HepG2 (cell line): ENCODE results near the gene LZTR1. TPM values are rescaled to one million over a fixed set of nuclear protein-coding genes. Genes with fewer than 3 reads are reported as not detected.
A peak's percentile ranks its signal among the peaks of the same experiment; 100 is the strongest.

Source experiments
- AGO1 ChIP-seq: fragments of 200-400 bp; formaldehyde crosslinking; IDR thresholded peaks from 2 replicates; pipeline ENCODE4 v1.6.1; 2017; ENCODE audit warnings: mild to moderate bottlenecking, low read depth, low read length, moderate library complexity; ENCODE audit not compliant: poor library complexity, severe bottlenecking
- ERF ChIP-seq: IDR thresholded peaks from 2 replicates; pipeline ENCODE4 v1.6.1; 2018; ENCODE audit warnings: missing biosample characterization, missing genetic modification reagents
- HOMEZ ChIP-seq: IDR thresholded peaks from 2 replicates; pipeline ENCODE4 v1.6.1; 2016; ENCODE audit warnings: low read depth
- JDP2 ChIP-seq: sonication (generic); formaldehyde crosslinking; IDR thresholded peaks from 2 replicates; pipeline ENCODE4 v1.8.1; 2022; ENCODE audit warnings: missing genetic modification reagents, borderline replicate concordance
- LBX2 ChIP-seq: sonication (generic); formaldehyde crosslinking; IDR thresholded peaks from 2 replicates; pipeline ENCODE4 v1.5.0; 2020; ENCODE audit warnings: missing genetic modification reagents, mild to moderate bottlenecking, borderline replicate concordance
- MEIS1 ChIP-seq: sonication (generic); formaldehyde crosslinking; IDR thresholded peaks from 2 replicates; pipeline ENCODE4 v1.9.0; 2021; ENCODE audit warnings: mild to moderate bottlenecking, missing genetic modification reagents, moderate library complexity, borderline replicate concordance
- POLR2AphosphoS2 ChIP-seq: IDR thresholded peaks from 2 replicates; pipeline ENCODE4 v1.6.1; 2011; ENCODE audit warnings: low read depth, low read length, improper control_type of control experiment
- POLR2AphosphoS5 ChIP-seq: IDR thresholded peaks from 2 replicates; pipeline ENCODE4 v1.6.1; 2012; ENCODE audit warnings: low read depth, low read length
- REPIN1 ChIP-seq: sonication (generic); formaldehyde crosslinking; IDR thresholded peaks from 2 replicates; pipeline ENCODE4 v1.8.0; 2022; ENCODE audit warnings: missing genetic modification reagents, low read depth, mild to moderate bottlenecking, borderline replicate concordance
- SIN3B ChIP-seq: fragments of 150-350 bp; IDR thresholded peaks from 2 replicates; pipeline ENCODE4 v1.6.1; 2014; ENCODE audit warnings: low read length
- SMAD3 ChIP-seq: sonication (generic); formaldehyde crosslinking; IDR thresholded peaks from 2 replicates; pipeline ENCODE4 v1.4.0; 2020; ENCODE audit warnings: missing genetic modification reagents
- TMF1 ChIP-seq: sonication (generic); formaldehyde crosslinking; IDR thresholded peaks from 2 replicates; pipeline ENCODE4 v1.8.1; 2022; ENCODE audit warnings: low read depth, missing genetic modification reagents
- ZFP36L1 ChIP-seq: sonication (generic); formaldehyde crosslinking; IDR thresholded peaks from 2 replicates; pipeline ENCODE4 v1.8.0; 2022; ENCODE audit warnings: mild to moderate bottlenecking, missing genetic modification reagents, moderate library complexity
- ZNF143 ChIP-seq: sonication (generic); formaldehyde crosslinking; IDR thresholded peaks from 2 replicates; pipeline ENCODE4 v1.4.0; 2020; ENCODE audit warnings: missing genetic modification reagents
- ZNF280B ChIP-seq: sonication (generic); formaldehyde crosslinking; IDR thresholded peaks from 2 replicates; pipeline ENCODE4 v1.5.0; 2020; ENCODE audit warnings: missing genetic modification reagents, mild to moderate bottlenecking, borderline replicate concordance
- ZNF354B ChIP-seq: sonication (generic); formaldehyde crosslinking; IDR thresholded peaks from 2 replicates; pipeline ENCODE4 v1.8.0; 2022; ENCODE audit warnings: mild to moderate bottlenecking, missing genetic modification reagents
- polyA plus RNA-seq, 8 experiments: library from polyadenylated mRNA; depleted of rRNA in 3 of 8; stranded (reverse) in 7 of 8; unstranded in 1 of 8; fragments of >200 nt; fragmentation: Illumina TruSeq in 4 of 8; extraction: Trizol in 4 of 8; gene quantifications; 2 replicates each; pipeline versions ENCODE4 v1.2.1 to v1.2.3, GENCODE V29; 2011 to 2016; ENCODE audit warnings: low read depth in 4 of 8, missing spikeins in 1 of 8, mixed read lengths in 1 of 8; ENCODE audit not compliant: insufficient read depth in 1 of 8
- total RNA-seq, 5 experiments: library from RNA; depleted of rRNA; stranded (reverse); fragments of >200 nt; fragmentation: Illumina TruSeq; extraction: Trizol; gene quantifications; 2 replicates each; pipeline ENCODE4 v1.2.3, GENCODE V29; 2016; ENCODE audit warnings: low read depth in 1 of 5
- TF ChIP-seq, protein P1 (sequence below): fragments of 450-650 bp; IDR thresholded peaks from 2 replicates; pipeline ENCODE4 v1.6.1; 2017; ENCODE audit warnings: mild to moderate bottlenecking
- TF ChIP-seq, protein P2 (sequence below): sonication (generic); formaldehyde crosslinking; IDR thresholded peaks from 2 replicates; pipeline ENCODE4 v1.4.0; 2020; ENCODE audit warnings: missing genetic modification reagents, borderline replicate concordance

LZTR1 gene
- total and polyA plus RNA-seq, 2 of the 13 experiments (the other 11 are each of a cell fraction or from before 2014, with no cell fraction given) = 21.8 to 22.4 TPM

- TF ChIP-seq, protein P1, sequence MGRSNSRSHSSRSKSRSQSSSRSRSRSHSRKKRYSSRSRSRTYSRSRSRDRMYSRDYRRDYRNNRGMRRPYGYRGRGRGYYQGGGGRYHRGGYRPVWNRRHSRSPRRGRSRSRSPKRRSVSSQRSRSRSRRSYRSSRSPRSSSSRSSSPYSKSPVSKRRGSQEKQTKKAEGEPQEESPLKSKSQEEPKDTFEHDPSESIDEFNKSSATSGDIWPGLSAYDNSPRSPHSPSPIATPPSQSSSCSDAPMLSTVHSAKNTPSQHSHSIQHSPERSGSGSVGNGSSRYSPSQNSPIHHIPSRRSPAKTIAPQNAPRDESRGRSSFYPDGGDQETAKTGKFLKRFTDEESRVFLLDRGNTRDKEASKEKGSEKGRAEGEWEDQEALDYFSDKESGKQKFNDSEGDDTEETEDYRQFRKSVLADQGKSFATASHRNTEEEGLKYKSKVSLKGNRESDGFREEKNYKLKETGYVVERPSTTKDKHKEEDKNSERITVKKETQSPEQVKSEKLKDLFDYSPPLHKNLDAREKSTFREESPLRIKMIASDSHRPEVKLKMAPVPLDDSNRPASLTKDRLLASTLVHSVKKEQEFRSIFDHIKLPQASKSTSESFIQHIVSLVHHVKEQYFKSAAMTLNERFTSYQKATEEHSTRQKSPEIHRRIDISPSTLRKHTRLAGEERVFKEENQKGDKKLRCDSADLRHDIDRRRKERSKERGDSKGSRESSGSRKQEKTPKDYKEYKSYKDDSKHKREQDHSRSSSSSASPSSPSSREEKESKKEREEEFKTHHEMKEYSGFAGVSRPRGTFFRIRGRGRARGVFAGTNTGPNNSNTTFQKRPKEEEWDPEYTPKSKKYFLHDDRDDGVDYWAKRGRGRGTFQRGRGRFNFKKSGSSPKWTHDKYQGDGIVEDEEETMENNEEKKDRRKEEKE = no peak
- TF ChIP-seq SIN3B (no peak), ZNF280B (CRISPR knock-in tag) (no peak), SMAD3 (CRISPR knock-in tag) (no peak), POLR2AphosphoS2 (no peak), REPIN1 (CRISPR knock-in tag) (0 out of 2 replicates have a peak, but pooled peaks have one; percentile 43), ERF (CRISPR knock-in tag) (0 out of 2 replicates have a peak, but pooled peaks have one; percentile 49), ZNF143 (CRISPR knock-in tag) (peak; percentile 76), ZFP36L1 (no peak), LBX2 (CRISPR knock-in tag) (no peak), JDP2 (CRISPR knock-in tag) (no peak), AGO1 (no peak), HOMEZ (CRISPR knock-in tag) (no peak), ZNF354B (CRISPR knock-in tag) (no peak), POLR2AphosphoS5 (peak; percentile 50), MEIS1 (CRISPR knock-in tag) (peak; percentile 57; the same call in 1 of the 2 replicates), TMF1 (CRISPR knock-in tag) (no peak)
- TF ChIP-seq, protein P2, sequence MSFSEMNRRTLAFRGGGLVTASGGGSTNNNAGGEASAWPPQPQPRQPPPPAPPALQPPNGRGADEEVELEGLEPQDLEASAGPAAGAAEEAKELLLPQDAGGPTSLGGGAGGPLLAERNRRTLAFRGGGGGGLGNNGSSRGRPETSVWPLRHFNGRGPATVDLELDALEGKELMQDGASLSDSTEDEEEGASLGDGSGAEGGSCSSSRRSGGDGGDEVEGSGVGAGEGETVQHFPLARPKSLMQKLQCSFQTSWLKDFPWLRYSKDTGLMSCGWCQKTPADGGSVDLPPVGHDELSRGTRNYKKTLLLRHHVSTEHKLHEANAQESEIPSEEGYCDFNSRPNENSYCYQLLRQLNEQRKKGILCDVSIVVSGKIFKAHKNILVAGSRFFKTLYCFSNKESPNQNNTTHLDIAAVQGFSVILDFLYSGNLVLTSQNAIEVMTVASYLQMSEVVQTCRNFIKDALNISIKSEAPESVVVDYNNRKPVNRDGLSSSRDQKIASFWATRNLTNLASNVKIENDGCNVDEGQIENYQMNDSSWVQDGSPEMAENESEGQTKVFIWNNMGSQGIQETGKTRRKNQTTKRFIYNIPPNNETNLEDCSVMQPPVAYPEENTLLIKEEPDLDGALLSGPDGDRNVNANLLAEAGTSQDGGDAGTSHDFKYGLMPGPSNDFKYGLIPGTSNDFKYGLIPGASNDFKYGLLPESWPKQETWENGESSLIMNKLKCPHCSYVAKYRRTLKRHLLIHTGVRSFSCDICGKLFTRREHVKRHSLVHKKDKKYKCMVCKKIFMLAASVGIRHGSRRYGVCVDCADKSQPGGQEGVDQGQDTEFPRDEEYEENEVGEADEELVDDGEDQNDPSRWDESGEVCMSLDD (CRISPR knock-in tag) = no peak
These were observed 30.8 kb upstream of the LZTR1 start (continued) for GRCh38 chr22:20951151-20951931.
